HFFc6 (cell line): ENCODE data around the gene AKAP13. TPM values are rescaled to one million over a fixed set of nuclear protein-coding genes. Genes with fewer than 3 reads are reported as not detected.
"Not testable (repeated sequence)": the region's sequence is repeated elsewhere in the genome, so short reads cannot be mapped to it uniquely, and the experiment has no call there.

Source experiments
- DNase-seq: peaks from one replicate; pipeline ENCODE4 v3.0.0-alpha.2; 2018
- H3K27ac Mint-ChIP-seq: 2 replicates; pipeline ENCODE4 v1.8.0; 2020; ENCODE audit warnings: mild to moderate bottlenecking, mixed read lengths
- H3K27me3 Mint-ChIP-seq: 2 replicates; pipeline ENCODE4 v1.8.0; 2021; ENCODE audit warnings: mild to moderate bottlenecking, moderate library complexity, mixed read lengths; ENCODE audit not compliant: insufficient read depth
- H3K36me3 Mint-ChIP-seq: 2 replicates; pipeline ENCODE4 v1.8.0; 2021; ENCODE audit warnings: low read depth, mixed read lengths
- H3K4me1 Mint-ChIP-seq: 2 replicates; pipeline ENCODE4 v1.8.0; 2020; ENCODE audit warnings: low read depth, mixed read lengths
- H3K4me3 Mint-ChIP-seq: 2 replicates; pipeline ENCODE4 v1.8.0; 2020; ENCODE audit warnings: mild to moderate bottlenecking, moderate library complexity, mixed read lengths
- H3K9me3 Mint-ChIP-seq: 2 replicates; pipeline ENCODE4 v1.8.0; 2020; ENCODE audit warnings: mild to moderate bottlenecking, mixed read lengths
- CTCF ChIP-seq: fragments of 200-600 bp; sonication (generic); IDR thresholded peaks from 2 replicates; pipeline ENCODE4 v1.5.0; 2021; ENCODE audit warnings: antibody characterized with exemption, mild to moderate bottlenecking
- total RNA-seq, 6 experiments: library from RNA; stranded (reverse); fragmentation: NEBNext Ultra II Directional; extraction: Animal tissue kit (Norgen Biotek cat#: 25700); gene quantifications; 2 replicates in 1 of 6; 3 replicates in 5 of 6; pipeline ENCODE4 v1.2.3, GENCODE V29; 2021

Gene AKAP13
- total RNA-seq, 6 experiments from 2014 or later, result 29.0 to 51.3 (median 35.6) TPM

- Mint-ChIP-seq H3K27ac (peak overlapping the region; percentile 25; the same call in 1 of the 2 replicates), H3K4me3 (peak overlapping the region; percentile 94), H3K27me3 (peaks cover 8% of the 10 kb centered on the region), H3K36me3 (no peaks in the 10 kb centered on the region), H3K4me1 (peaks cover 24% of the 10 kb centered on the region), H3K9me3 (peaks cover 5% of the 10 kb centered on the region; the same call in 1 of the 2 replicates)
- no peak for DNase-seq
- TF ChIP-seq CTCF, result no peak
These were observed 412.6 kb downstream of the AKAP13 start for GRCh38 chr15:85792912-85793590.

- no peaks in the 10 kb centered on the region for H3K36me3 Mint-ChIP-seq
- H3K27me3 Mint-ChIP-seq, result peaks cover 11% of the 10 kb centered on the region
- H3K4me1 Mint-ChIP-seq, result peaks cover 24% of the 10 kb centered on the region
- peak overlapping the region; percentile 94 for H3K4me3 Mint-ChIP-seq
- H3K27ac Mint-ChIP-seq, result peak overlapping the region; percentile 25
- no peak for DNase-seq
- no peak for TF ChIP-seq CTCF
- peaks cover 5% of the 10 kb centered on the region; the same call in 1 of the 2 replicates for H3K9me3 Mint-ChIP-seq
These were observed 413.5 kb downstream of the AKAP13 start for GRCh38 chr15:85793641-85794597.

GRCh38 chr15:85794598-85795336 is 414.4 kb downstream of the AKAP13 start, which contains the start of gene KLHL25:
KLHL25 (minus strand) TSS chr15:85794925; CDS start chr15:85769810, 25,115 bp downstream.
- peak; percentile 91 for DNase-seq
- peaks cover 15% of the 10 kb centered on the region for H3K27me3 Mint-ChIP-seq
- H3K36me3 Mint-ChIP-seq, result no peaks in the 10 kb centered on the region
- no peak for TF ChIP-seq CTCF
- H3K9me3 Mint-ChIP-seq, result peaks cover 5% of the 10 kb centered on the region; the same call in 1 of the 2 replicates
- H3K4me1 Mint-ChIP-seq, result peaks cover 24% of the 10 kb centered on the region
- H3K27ac Mint-ChIP-seq, result peak within 1 kb of the TSS; percentile 76
- H3K4me3 Mint-ChIP-seq, result peak within 1 kb of the TSS; percentile 94

GRCh38 chr15:85795337-85796305 is 415.2 kb downstream of the AKAP13 start:
- Mint-ChIP-seq H3K4me1 (peaks cover 31% of the 10 kb centered on the region), H3K27me3 (peaks cover 15% of the 10 kb centered on the region), H3K4me3 (peak overlapping the region; percentile 94), H3K27ac (no peak overlapping the region), H3K36me3 (no peaks in the 10 kb centered on the region), H3K9me3 (peaks cover 5% of the 10 kb centered on the region; the same call in 1 of the 2 replicates)
- TF ChIP-seq CTCF, result no peak
- DNase-seq, result no peak

GRCh38 chr15:85796371-85796770 is 416.0 kb downstream of the AKAP13 start:
- H3K36me3 Mint-ChIP-seq, H3K27ac Mint-ChIP-seq, DNase-seq, H3K4me3 Mint-ChIP-seq, H3K9me3 Mint-ChIP-seq: not testable (repeated sequence)
- Mint-ChIP-seq H3K27me3 (peaks cover 15% of the 10 kb centered on the region), H3K4me1 (peaks cover 33% of the 10 kb centered on the region)
